Hematopoietic multipotent progenitor cell treated with erythropoietin and hydrocortisone succinate and interleukin-3 and kit ligand, for 4 days (in vitro differentiated cells): Measurements from ENCODE around the gene FBXO8.
"Not testable (repeated sequence)": the region's sequence is repeated elsewhere in the genome, so short reads cannot be mapped to it uniquely, and the experiment has no call there.

Experiments
- DNase-seq: peaks from one replicate; pipeline ENCODE4 v3.0.0-alpha.2; 2015

Gene FBXO8, protein sequence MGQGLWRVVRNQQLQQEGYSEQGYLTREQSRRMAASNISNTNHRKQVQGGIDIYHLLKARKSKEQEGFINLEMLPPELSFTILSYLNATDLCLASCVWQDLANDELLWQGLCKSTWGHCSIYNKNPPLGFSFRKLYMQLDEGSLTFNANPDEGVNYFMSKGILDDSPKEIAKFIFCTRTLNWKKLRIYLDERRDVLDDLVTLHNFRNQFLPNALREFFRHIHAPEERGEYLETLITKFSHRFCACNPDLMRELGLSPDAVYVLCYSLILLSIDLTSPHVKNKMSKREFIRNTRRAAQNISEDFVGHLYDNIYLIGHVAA

DNA sequence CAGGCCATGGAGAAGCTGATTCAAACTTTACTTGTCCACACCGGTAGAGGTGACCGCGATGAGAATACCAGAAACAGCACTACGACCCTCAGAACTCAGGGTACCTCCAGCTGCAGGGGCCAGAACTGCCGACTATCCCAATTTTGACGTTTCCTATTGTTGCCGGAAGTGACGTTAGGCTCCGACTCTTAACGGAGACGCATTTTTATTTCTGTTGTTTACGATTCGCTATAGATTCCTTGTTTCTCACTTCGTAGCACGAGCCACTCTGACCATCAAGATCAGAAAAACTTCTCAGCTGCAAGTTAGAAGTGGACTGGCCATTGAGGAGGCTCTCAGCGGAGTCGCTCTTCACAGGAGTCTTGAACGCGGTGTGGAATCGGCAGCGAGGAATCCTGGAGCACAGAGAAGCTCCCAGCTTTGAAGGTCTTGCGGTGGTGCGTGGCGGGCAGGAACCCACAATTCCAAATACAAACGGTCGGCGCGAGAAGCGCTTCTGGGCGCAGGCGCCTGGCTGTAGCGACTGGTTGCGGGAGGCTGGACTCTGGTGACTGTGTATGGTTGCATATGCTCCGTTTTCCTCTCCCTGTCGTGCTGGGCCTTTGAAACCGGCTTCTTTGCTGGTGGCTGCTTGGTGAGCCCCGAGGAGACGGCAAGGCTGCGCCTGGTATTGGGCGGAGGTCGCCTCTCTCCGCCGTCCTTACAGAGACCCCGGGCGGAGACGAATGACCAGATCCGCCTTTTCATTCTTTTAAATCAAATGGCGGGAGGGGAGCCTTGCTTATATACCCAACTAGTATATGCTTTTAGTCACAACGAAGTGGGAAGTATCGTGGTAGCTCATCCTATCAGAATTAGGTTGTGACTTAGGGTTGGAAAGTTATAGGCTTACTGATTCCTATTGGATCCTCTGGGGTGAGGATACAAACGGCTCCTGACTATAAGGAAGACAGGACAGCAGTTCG is at the start of gene FBXO8, which contains the start of gene CEP44:
Gene FBXO8 (minus strand): TSS at position 161 of the 965 bp plus-strand sequence. CDS start 20,575 bp downstream, outside the sequence.
Gene CEP44 (plus strand): TSS at position 405 of the 965 bp plus-strand sequence. CDS start 15,211 bp downstream, outside the sequence.
- peak; percentile 88 for DNase-seq

DNA sequence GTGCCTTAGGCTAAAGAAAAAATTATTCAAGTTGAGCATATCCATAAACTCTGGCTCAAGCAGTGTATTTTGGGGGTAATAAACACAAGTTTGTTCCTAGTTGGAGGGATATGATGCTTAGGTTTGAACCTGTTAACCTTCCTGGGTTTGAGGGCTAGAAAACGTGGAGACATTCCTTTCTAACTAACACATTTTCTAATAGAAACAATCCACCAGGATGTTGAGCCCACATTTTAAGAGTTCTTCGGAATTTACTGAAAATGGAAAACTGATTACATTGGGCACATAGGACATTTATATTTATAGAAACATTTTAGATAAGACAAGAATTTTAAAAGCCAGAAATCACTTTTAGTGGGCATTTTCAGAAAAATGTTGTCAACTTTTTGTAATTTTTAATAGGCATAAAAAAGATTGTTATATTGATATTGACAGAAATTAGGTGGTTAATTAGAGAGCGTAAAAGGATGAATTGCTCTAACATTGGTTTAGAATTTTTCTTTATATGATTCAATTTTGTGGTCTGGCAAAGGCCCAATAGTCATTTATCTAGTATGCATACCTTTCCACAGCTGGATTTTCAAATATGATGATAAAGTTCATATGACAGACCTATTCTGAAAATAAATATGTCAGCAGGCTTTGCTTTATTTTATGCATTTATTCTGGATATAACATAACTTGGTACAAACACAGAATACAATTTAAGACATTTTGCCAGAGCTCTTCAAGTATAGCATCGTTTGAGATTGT is 49.5 kb upstream of the FBXO8 start:
- DNase-seq: no peak

DNA sequence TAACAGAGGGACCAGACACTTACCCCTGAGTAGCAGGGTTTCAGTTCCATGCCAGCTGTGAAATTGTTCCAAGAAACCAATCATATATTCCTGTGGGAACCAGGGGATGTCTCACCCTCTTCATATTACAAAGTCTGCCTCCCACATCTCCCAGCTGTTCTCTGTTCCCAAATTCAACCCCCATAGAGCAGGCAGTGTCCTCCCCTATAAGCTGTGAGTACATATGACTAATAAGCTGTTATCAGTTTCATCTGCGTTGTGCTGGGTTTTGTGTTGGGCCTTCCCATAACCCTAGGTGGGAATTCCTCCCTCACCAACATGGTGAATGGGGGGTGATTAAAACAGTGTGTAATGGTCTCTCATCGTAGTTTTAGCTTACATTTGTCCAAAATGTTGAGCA is 41.3 kb upstream of the FBXO8 start:
- no peak for DNase-seq

DNA sequence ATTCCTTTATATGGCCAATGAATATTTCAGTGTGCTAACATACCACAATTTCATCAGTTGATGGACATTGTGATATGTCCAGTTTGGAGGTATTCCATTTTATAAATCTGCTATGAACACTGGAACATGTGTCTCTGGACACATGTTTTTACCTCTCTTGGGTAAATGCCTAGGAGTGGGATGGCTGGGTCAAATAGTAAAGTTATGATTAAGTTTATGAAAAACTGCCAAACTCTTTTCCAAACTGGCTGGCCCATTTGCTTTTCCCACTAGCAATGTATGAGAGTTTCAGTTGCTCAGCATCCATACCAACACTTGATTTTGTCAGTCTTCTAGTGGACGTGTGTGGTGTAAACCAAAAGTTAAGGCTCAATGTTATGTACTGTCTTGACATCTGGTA is 40.8 kb upstream of the FBXO8 start:
- no peak for DNase-seq

DNA sequence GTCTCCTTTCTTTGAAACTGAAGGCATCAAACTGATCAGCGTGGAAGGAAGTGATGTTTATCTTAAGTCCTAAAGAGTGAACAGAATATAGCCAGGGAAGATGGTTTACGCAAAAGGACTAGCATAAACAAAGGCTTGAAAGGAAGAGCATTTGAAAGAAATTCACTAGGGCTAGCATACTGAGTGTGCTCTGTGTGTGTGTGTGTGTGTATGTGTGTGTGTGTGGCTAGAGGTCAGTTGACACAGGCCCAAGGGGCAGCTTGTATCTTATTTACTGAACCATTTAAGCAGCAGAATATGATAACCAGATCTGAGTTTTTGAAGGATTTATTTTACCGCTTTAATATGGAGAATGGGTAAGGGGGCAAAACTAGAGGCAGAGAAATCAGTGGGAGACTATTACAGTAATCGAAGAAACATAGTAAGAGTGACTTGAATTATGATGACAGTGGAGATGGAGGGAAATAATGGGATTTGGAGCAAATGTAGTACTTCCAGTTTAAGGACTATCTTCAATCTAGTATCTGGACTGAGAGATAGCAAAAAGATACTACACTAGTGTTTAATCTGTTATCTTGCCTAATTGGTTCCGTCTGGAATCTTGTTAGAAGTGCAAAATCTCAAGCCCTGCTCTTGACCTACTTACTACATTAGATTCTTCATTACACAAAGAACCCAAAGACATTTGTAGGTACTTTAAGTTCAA is 37.2 kb upstream of the FBXO8 start:
- peak; percentile 66 for DNase-seq

DNA sequence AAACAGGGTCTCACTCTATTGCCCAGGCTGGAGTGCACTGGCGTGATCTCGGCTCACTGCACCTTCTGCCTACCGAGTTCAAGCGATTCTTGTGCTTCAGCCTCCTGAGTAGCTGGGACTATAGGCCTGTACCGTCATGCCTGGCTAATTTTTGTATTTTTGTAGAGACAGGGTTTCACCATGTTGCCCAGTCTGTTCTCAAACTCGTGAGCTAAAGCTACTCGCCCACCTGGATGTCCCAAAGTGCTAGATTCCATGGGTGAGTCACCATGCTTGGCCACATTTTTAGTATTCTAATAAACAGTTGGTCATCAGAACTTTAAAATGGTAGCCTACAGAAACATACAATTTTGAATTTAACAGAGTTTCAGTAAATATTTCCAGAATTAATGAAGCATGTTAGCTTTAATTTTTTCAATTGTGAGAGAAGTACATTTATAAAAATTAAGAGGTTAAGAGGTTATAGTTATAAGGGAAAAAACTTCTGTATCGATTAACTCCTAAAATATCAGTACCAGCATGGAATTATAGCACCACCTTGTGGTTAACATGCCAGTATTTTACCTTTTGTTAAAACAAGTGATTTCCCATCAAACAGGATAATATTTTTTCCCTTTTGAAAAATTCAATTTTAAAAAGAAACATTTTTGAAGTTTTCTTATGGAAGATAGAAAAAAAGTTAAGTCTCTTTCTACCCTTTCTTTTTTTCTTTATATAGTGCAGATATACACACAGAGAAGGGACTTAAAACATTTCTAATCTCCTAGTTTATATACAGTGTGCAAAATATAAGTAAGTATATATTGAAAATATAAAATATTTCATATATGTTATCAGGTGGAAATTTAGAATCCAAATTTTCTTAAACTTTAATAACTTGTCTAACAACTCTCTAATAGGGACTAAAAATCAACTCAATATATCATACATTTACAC is 35.6 kb upstream of the FBXO8 start:
- peak; percentile 59 for DNase-seq

DNA sequence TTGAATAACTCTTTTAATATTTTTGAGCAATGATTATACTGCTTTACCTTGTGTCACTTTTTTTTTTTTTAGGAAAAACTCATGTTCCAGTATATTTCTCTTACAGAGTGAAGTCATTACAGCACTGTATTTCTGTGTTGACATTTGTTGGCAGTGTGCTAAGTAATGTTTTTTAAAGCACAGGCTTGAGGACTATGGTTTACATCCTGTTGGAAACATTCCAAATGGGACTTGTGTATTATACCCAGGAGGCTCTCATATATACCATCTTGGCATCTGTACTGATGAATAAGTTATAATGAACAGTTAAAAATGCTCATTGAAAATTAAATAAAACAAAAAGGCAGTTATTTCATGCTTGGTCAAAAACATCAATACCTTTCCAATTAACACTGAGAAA is 34.1 kb upstream of the FBXO8 start:
- DNase-seq: no peak

DNA sequence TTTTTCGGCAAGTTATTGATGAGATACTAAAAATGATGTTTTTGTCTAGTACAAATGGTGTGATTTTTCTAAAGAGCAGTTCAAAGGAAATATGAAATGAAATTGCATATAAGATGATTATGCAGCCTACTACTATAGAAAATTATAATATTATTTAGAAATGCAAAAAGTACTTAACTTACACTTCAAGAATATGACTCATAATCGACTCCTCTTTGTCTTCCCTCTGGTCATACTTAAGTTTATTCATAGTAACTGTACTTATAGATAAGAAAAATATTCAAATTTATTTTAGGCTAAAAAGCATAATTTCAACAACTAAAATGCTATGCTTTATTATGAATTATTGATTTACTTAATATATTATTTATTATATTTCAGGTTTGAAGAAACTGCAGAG is 33.5 kb upstream of the FBXO8 start:
- DNase-seq: no peak

DNA sequence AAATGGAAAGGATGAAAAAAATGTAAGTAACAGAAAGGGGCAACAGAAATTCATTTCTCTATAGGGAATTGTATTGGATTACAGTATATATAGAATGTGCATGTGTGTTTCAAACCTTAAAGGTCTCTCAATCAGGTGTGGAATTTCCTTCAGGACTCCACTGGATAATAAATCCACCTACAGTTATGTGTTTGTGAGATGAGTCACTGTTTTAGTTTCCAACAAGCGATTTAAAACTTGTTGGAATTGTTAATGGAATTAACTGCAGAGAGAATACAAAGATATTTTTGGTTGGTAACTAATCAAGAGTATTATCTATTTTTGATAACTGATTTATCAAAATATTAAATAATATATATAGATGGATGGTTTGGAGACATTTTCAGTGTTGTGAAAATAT is 33.1 kb upstream of the FBXO8 start:
- DNase-seq: no peak

DNA sequence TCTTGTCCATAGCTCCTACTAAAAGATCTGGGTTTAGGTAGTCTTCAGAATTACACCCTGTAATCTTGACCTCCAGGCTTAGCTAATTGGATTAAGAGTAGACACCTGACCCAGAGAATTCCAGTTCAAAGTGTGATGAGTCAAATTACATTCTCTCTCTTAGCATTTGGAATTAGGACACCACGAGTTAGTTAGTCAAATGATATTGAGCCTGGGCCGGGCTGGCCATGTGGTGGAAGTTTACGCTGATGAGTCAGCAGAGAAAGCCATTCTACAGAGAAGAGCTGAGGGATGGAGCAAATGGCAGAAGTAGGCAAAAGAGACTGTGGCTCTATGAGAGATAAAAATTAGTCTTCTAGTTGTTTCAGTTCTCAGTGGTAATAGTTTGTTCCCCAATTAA is 31.3 kb upstream of the FBXO8 start:
- no peak for DNase-seq

DNA sequence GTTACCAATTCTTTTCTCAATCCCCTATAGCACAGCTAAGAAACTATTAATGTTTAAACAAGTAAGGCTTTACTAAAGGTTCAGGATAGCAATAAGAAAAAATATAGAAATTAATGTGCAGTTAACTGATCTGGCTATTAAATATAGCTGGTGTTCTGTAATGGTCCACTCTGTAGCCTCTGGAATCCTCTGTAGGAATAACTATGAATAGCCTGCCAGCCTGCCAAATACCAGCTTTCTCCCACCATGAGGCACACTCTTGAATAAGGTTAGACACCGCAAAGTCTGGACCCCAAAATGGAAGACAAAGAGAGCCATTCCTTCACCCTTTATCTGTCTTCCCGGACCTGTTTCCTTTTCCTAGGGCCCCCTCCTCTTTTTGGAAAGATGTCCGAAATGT is 30.8 kb upstream of the FBXO8 start:
- DNase-seq: no peak

DNA sequence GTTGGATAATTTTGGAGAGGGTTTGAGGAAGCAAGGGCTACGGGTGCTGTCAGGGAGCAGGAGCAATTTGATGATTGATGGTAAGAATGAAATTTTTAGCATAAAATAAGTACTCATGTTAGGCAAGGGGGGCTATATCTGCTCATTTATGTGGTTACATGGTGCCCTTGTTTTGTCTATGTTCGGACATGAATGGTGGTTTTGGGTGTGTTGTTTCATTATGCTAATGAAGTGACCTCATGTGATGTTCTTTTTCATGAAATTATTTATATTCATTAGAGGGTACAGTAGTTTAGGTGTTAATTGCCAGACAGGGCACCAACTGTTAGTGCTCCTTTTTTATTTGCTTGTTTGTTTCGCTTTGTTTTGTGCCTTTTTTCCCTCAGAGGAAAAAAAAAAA is 29.5 kb upstream of the FBXO8 start:
- DNase-seq: no peak

DNA sequence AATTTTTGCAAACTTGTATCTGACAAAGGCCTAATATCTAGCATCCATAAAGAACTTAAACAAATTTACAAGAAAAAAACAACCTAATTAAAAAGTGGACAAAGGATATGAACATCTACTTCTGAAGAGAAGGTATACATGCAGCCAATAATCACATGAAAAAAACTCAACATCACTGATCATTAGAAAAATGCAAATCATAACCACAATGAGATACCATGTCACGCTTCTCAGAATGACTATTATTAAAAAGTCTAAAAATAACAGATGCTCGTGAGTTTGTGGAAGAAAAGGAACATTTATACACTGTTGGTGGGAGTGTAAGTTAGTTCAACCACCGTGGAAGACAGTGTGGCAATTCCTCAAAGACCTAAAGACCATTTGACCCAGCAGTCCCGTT is 24.2 kb upstream of the FBXO8 start:
- no peak for DNase-seq

DNA sequence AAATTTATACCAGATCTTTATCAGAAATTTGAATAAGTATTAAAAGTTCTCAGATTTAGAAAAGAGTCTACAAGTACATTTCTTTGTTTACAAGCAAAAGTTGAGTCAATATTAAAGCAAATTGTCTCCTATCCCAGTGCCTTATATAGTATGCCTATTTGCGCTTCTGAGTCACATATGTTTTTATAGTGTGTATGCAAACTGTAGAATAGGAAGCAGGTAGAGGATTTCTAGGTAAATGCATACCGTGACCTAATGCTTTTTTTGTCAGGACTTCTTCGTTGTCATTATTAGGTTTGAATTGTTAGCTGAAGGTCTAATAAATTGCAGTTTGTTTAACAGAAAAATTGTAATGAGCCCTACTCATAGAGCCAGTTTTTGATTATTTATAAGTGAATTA is 22.5 kb upstream of the FBXO8 start:
- DNase-seq: no peak

DNA sequence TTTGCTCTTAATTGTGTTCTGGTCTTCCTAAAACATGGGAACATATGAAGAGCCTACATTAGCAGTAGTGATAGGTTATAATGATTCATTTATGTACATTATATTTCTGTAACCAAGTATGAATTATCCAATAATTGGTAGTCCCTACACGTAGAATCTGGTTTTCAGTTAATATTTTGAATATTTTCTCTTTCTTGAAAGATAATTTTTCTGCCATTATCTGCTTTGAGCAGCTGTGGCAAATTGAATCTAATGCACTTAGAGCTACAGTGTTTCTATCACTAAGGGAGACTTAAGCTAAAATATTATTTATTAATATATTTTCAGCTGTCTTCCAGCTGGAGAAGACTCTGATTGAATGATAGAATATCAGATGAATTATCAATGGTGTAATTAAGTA is 21.2 kb upstream of the FBXO8 start:
- DNase-seq: no peak

DNA sequence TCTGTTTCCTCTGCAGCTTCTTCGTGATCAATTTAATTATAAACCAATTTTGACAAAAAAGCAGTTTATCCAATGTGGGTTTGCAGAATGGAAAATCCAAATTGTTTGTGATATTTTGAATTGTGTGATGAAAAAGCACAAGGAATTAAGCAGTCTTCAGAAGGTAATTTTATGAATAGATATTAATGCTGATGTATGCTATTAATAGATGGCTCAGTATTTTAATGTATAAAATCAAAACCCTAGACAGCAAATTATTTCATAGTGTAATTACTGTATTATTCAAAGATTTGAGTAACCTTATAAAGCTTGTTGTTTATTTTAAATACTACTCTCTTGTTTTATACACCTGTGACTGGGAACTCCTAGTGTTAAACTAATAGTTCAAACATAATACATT is 20.2 kb upstream of the FBXO8 start:
- no peak for DNase-seq

DNA sequence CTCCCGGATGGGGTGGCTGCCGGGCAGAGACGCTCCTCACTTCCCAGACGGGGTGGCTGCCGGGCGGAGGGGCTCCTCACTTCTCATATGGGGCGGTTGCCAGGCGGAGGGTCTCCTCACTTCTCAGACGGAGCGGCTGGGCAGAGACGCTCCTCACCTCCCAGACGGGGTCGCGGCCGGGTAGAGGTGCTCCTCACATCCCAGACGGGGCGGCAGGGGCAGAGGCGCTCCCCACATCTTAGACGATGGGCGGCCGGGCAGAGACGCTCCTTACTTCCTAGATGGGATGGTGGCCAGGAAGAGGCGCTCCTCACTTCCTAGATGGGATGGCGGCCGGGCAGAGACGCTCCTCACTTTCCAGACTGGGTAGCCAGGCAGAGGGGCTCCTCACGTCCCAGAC is 11.7 kb upstream of the FBXO8 start:
- DNase-seq: not testable (repeated sequence)

DNA sequence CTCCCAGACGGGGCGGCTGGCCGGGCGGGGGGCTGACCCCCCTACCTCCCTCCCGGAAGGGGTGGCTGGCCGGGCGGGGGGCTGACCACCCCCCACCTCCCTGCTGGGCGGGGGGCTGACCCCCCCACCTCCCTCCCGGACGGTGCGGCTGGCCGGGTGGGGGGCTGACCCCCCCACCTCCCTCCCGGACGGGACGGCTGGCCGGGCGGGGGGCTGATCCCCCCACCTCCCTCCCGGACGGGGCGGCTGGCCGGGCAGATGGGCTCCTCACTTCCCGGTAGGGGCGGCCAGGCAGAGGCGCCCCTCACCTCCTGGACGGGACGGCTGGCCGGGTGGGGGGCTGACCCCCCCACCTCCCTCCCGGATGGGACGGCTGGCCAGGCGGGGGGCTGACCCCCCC is 11.2 kb upstream of the FBXO8 start:
- not testable (repeated sequence) for DNase-seq

DNA sequence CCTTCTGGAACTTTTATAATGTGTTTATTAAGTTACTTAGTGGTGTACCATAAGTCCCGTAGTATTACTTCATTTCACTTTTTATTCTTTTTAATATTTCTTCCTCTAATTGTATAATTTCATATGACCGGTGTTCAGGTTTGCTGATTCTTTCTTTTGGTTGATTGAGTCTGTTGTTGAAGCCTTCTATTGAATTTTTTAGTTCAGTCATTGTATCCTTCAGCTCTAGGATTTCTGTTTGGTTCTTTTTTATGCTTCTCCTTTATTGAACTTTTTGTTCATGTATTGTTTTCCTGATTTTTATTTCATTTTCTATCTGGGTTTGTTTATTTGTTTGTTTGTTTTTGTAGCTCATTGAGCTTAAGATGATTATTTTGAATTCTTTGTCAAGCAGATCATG is 9.0 kb upstream of the FBXO8 start:
- DNase-seq: peak; percentile 5

DNA sequence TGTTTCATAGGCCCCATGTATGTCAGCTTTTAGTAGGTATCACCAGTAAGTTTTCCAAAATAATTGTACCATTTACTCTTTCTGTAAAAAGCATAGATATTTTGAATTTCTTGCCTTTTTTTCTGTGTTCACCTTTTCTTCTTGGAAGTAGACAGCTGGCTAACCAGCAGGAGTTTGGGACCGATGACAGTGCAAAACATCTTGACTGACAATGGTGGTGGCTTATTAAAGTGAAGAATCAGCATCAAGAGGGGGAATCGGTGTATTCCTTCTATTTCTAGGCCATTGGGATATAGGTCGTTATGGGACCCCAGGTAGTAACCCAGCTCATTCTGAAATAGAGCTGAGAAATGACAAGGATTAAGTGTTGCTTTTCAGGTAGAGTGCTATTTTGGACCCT is 3.4 kb upstream of the FBXO8 start:
- no peak for DNase-seq

DNA sequence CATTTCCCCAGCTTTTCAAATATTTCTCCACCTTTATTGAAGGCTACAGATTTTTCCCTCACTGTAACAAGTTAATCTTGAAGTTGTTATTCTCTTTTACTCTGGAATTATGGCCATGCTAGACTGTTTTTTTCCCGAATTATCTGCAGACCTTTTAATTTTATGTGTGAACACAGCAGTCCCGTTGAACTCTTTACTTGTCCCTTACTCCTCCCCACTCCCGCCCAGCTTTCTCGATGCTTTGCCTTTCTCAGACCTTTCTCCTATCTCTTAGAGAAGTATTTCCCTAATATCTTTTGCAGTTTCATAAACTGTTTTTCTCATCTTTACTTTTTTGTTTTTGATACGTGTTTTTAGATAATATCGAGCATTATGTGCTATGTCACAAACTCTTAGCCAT is 1.0 kb upstream of the FBXO8 start:
- DNase-seq: peak; percentile 36
